ENCODE results near the gene TRMT1L.

The TRMT1L gene

GRCh38 chr1:185129708-185130107, 27.0 kb downstream of the TRMT1L start:
- no peak for DNase-seq (ENCODE audit: low read depth)

GRCh38 chr1:185112356-185112755, 44.4 kb downstream of the TRMT1L start:
- no peak for DNase-seq (ENCODE audit: low read depth)

- no peak for DNase-seq (ENCODE audit: low read depth)
Observed at GRCh38 chr1:185111873-185112272, 44.9 kb downstream of the TRMT1L start.

GRCh38 chr1:185110145-185110544, 46.6 kb downstream of the TRMT1L start:
- DNase-seq (ENCODE audit: low read depth), result no peak

GRCh38 chr1:185108321-185108720, 48.4 kb downstream of the TRMT1L start:
- DNase-seq (ENCODE audit: low read depth), result no peak

- no peak for DNase-seq (ENCODE audit: low read depth)
Observed at GRCh38 chr1:185105121-185105520, 51.6 kb downstream of the TRMT1L start.

GRCh38 chr1:185104083-185104482, 52.7 kb downstream of the TRMT1L start:
- DNase-seq (ENCODE audit: low read depth), result no peak

- no peak for DNase-seq (ENCODE audit: low read depth)
Observed at GRCh38 chr1:185096531-185096930, 60.2 kb downstream of the TRMT1L start.

- DNase-seq (ENCODE audit: low read depth), result no peak
Observed at GRCh38 chr1:185094761-185095160, 62.0 kb downstream of the TRMT1L start.

GRCh38 chr1:185091480-185091879, 65.3 kb downstream of the TRMT1L start:
- DNase-seq (ENCODE audit: low read depth), result no peak

- DNase-seq (ENCODE audit: low read depth), result no peak
Observed at GRCh38 chr1:185087746-185088145, 69.0 kb downstream of the TRMT1L start.

- no peak for DNase-seq (ENCODE audit: low read depth)
Observed at GRCh38 chr1:185087101-185087500, 69.7 kb downstream of the TRMT1L start.

- DNase-seq (ENCODE audit: low read depth), result no peak
Observed at GRCh38 chr1:185083818-185084217, 72.9 kb downstream of the TRMT1L start.

- no peak for DNase-seq (ENCODE audit: low read depth)
Observed at GRCh38 chr1:185080422-185080821, 76.3 kb downstream of the TRMT1L start.

- DNase-seq (ENCODE audit: low read depth), result no peak
Observed at GRCh38 chr1:185077374-185077773, 79.4 kb downstream of the TRMT1L start.

- no peak for DNase-seq (ENCODE audit: low read depth)
Observed at GRCh38 chr1:185075476-185075875, 81.3 kb downstream of the TRMT1L start.

- no peak for DNase-seq (ENCODE audit: low read depth)
Observed at GRCh38 chr1:185074307-185074706, 82.4 kb downstream of the TRMT1L start.

- DNase-seq (ENCODE audit: low read depth), result no peak
Observed at GRCh38 chr1:185073725-185074124, 83.0 kb downstream of the TRMT1L start.

- no peak for DNase-seq (ENCODE audit: low read depth)
Observed at GRCh38 chr1:185070051-185070450, 86.7 kb downstream of the TRMT1L start.

- no peak for DNase-seq (ENCODE audit: low read depth)
Observed at GRCh38 chr1:185069202-185069772, 87.5 kb downstream of the TRMT1L start.

GRCh38 chr1:185068341-185068740, 88.4 kb downstream of the TRMT1L start:
- DNase-seq (ENCODE audit: low read depth), result no peak
